Kidney glomerular epithelial cell (primary cell): ENCODE measurements around the gene SLC4A3.

Source experiments
- DNase-seq: peaks from one replicate; lab custom pipeline; 2025; lab: John Stamatoyannopoulos, UW

SLC4A3 gene

GRCh38 chr2:219627103-219628100, at the start of gene SLC4A3:
Gene SLC4A3 (plus strand): TSS chr2:219627630. CDS start chr2:219627993, 363 bp downstream.
- peak; percentile 1 for DNase-seq

- DNase-seq: no peak
Observed at GRCh38 chr2:219578811-219579613, 48.4 kb upstream of the SLC4A3 start.

DNA sequence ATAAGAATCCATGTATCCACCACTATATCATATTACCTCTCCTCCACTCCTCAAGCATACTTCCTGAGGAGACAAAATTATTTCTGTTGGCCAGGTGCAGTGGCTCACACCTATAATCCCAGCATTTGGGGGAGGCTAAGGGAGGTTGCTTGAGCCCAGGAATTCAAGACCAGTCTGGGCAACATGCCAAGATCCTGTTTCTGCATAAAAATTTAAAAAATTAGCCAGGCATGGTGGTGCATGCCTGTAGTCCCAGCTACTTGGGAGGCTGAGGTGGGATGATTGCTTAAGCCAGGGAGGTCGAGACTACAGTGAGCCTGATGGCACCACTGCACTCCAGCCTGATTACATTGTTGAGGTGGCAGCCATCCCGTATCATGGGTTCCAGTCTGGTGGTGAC, 46.1 kb upstream of the SLC4A3 start:
- no peak for DNase-seq

GRCh38 chr2:219591091-219591490, 36.3 kb upstream of the SLC4A3 start:
- DNase-seq: no peak

GRCh38 chr2:219592736-219593135, 34.7 kb upstream of the SLC4A3 start:
- DNase-seq: no peak

DNA sequence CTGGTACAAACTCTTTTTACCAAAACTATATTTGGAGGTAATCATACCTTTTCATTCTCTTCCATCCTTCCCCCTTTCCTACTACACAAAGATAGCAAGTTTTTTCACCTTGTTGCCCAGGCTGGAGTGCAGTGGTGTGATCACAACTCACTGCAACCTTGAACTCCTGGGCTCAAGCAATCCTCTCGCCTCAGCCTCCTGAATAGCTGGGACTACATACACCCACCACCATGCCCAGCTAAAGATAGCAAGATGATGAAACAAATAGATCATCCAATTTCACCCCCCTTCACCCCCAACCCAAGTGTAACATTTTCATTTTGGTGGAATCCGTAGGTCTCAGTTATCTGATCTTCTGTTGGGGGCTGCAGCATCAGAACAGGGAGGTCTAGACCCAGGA, 34.3 kb upstream of the SLC4A3 start:
- no peak for DNase-seq

DNA sequence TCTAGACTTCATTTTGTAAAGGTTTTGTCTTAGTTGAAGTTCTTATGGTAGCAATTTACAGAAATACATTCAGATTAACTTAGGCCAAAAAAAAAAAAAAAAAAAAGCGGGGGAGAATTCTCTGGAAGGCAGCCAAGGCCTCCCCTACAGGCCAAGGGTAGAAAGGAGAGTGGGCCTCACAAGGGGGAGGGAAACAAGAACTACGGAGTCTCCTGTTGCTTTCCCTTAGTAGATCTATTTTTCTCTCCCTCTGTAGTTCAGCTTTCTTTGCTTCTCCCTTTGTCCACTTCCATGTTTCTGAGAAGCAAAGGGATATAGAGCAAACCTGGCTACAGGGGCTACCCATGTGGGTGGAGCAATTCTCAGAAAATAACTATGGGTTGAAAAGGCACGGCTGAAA, 32.2 kb upstream of the SLC4A3 start:
- DNase-seq: peak; percentile 37

GRCh38 chr2:219596954-219597551, 30.4 kb upstream of the SLC4A3 start:
- DNase-seq: peak; percentile 62

- peak; percentile 95 for DNase-seq
Observed at GRCh38 chr2:219597552-219598307, 29.7 kb upstream of the SLC4A3 start, which contains the start of gene STK11IP. Gene STK11IP (plus strand): TSS chr2:219597857. CDS start chr2:219598120, 263 bp downstream.

DNA sequence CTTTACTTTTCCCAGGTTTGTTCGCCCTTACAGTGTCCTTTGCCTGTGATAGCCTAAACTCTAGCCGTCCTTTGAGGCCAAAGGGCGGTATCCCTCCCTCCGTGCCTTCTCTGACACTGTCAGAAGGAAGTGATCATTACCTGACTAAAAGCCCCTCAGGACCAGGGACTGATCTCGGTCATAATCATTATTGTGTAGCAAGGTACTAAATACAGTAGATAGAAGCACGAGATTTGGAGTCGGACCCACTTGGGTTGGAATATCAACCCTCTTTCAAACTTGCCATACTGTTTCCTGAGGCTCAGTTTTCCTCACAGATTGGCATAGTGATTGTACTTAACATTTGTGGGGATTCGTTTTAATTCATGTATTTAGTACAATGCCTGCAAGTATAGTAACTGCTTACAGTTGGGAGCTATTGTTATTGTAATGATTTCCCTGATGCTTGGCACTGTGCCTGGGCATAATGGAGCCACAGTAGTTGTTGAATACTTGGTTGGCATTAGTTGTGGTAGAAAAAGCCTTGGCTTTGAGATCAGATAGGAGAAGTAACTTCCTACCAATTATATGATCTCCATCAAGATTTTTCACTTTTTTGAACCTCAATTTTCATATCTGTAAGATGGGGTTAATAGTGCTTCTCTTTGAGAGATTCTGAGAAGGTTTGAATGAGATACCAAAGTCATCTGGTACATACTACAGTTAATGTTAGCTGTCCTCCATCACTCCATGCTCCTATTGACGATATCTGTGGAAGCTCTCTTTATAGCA, 28.9 kb upstream of the SLC4A3 start:
- DNase-seq: no peak

- DNase-seq: no peak
Observed at GRCh38 chr2:219603771-219604170, 23.7 kb upstream of the SLC4A3 start.

DNA sequence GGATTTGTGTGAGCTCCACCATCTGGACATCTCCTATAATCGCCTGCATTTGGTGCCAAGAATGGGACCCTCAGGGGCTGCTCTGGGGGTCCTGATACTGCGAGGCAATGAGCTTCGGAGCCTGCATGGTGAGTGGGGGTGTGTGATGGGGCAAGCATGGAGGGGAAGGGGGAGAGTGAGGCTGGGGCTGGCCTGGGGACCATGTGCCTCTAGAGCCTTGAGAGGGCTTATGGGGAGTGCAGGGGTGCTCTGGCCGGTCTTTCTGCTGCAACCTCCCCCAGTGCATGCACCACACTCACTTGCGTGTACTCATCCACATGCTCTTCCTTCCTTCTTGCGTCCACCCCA, 21.8 kb upstream of the SLC4A3 start:
- no peak for DNase-seq

DNA sequence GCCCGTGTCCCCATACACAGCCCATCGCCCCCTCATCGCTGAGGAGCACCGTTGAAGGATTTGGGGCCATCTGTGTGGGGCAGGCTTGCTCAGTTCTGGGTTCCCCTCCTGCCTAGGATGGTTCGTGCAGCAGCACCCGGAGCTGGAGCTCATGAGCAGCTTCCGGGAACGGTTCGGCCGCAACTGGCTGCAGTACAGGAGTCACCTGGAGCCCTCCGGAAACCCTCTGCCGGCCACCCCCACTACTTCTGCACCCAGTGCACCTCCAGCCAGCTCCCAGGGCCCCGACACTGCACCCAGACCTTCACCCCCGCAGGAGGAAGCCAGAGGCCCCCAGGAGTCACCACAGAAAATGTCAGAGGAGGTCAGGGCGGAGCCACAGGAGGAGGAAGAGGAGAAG, 19.5 kb upstream of the SLC4A3 start:
- no peak for DNase-seq

DNA sequence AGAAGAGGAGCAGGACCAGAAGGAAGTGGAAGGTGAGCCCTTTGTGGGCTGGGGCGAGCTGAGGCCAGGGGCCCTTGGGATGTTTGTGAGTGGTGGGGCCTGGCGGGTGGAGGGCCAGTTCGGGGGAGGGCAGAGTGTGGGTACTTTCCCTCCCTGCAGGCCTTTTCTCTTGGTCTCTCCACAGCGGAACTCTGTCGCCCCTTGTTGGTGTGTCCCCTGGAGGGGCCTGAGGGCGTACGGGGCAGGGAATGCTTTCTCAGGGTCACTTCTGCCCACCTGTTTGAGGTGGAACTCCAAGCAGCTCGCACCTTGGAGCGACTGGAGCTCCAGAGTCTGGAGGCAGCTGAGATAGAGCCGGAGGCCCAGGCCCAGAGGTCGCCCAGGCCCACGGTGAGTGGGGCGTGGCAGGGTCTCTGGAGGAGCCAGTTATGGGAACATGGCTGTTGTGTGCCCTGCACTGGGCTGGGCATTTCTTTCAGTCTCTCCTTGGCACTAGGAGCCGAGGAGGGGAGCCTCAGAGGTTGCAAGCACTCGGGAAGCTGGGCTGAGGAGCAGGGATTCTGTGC, 18.9 kb upstream of the SLC4A3 start:
- no peak for DNase-seq

- no peak for DNase-seq
Observed at GRCh38 chr2:219609149-219609750, 18.2 kb upstream of the SLC4A3 start.

DNA sequence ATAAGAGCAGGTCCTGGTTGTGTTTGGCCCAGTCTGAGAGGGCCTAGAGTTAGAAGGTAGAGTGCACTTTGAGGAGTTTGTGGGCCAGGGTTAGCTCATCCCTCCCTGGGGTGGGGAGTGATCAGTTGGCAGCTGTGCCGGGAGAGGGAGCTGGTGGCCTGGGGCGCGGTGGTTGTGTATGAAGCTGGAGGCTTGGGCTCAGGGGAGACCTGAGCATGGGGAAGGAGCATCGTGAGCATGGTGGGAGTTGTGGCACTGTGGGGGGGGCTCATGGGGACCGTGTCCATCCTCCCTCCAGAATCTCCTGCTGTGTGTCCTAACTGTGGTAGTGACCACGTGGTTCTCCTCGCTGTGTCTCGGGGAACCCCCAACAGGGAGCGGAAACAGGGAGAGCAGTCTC, 16.1 kb upstream of the SLC4A3 start:
- DNase-seq: no peak

DNA sequence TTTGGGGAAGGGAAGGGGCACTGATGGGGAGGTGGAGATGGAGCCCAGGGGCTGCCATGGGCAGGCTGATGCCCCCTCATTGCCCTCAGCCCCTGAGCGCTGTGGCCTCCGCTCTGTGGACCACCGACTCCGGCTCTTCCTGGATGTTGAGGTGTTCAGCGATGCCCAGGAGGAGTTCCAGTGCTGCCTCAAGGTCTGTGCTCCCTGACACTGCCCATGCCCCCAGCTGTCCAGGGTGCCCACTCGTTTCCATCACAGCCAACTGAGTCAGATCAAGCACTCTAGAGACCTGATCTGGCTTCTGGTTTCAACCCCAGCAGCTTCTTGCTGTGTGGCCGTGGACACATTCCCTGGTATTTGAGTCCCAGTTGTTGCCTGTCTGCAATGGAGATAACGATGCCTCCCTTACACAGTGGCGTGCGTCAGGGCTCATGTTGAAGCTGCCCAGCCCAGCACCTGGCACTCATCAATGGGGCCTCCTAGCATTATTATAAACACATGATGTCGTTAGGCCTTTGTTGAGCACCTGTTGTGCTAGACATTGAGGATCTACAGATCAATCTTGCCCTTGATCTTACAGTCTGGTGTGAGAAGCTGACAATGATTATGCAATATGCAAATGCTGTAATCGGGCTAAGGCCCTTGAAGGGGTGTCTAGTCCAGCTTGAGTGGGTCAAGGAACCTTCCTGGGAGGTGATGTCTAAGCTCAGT, 15.4 kb upstream of the SLC4A3 start:
- no peak for DNase-seq

DNA sequence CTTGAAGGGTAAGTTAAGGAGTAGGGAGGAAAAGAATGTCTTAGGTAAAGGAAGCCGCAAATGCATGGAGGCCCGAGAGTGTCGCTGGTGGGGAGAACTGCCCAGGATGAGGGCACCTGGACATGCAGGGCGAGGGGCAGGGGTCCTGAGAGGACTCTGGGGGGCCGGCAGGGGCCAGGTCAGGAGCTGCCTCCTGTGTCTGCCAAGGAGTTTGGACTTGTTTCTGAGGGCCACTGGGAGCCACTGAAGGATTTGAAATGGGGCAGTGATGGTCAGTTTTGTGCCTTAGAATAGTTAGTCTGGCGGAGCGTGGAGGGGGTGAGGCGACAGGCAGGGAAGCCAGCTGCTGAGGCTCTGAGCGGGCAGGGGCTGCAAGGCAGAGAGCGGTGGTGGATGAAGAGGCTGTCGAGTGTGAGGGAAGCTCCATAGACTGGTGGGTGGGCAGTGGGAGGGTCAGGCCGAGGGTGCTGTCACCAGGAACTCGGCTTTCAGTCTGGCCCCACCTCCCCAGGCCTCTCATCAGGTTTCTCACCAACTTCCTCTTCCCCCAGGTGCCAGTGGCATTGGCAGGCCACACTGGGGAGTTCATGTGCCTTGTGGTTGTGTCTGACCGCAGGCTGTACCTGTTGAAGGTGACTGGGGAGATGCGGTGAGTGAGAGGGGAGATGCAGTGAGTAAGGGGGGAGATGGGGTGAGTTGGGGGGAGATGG, 14.7 kb upstream of the SLC4A3 start:
- no peak for DNase-seq
